GM12873 (cell line): ENCODE results near the gene OR2B2.
A peak's percentile ranks its signal among the peaks of the same experiment; 100 is the strongest.

ENCODE experiments used
- CTCF ChIP-seq: IDR thresholded peaks from 2 replicates; pipeline ENCODE4 v1.5.1; 2012; ENCODE audit warnings: low read depth, mild to moderate bottlenecking, moderate library complexity, low read length, control low read depth; ENCODE audit not compliant: insufficient read depth; ENCODE audit errors: missing control alignments

OR2B2 gene

DNA sequence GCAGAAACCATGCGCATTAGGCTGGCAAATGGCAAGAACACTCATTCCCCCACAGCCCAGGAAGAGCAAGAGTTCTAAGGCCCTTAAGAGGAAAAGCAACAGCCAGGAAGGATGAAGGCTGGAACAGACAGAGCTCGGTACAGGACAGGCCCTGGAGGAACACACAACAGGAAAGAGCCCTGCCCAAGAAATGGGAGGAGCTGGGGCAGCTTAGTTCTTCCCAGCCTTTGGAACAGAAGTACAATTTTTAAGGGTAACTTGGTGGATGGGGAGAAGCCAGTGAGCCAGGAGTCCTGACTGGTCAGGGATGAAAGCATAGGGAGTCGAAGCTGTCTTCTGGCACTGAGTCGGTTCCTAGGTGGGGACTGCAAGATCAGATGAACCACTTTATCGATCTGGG, 32.4 kb downstream of the OR2B2 start:
- no peak for TF ChIP-seq CTCF

GRCh38 chr6:27874016-27874415, 38.2 kb downstream of the OR2B2 start:
- no peak for TF ChIP-seq CTCF

- no peak for TF ChIP-seq CTCF
These were observed 38.9 kb downstream of the OR2B2 start for GRCh38 chr6:27873021-27873940.

DNA sequence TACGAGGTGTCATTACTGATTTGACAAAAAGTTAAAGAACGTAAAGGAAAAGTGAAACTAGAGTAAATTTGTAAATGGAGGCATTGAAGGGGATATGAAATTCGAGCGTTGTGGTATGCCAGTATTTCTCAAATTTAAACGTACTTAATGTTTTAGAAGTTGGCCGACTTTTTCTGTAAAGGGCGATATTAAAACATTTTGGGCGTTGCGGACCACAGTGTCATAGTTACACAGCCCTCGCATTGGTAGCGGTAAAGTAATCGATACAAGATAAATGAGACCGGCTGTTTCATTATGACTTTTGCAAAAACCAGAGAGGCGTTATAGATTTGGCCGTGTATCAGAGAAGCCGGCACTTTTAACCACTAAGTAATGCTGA, 39.6 kb downstream of the OR2B2 start:
- TF ChIP-seq CTCF, result no peak

DNA sequence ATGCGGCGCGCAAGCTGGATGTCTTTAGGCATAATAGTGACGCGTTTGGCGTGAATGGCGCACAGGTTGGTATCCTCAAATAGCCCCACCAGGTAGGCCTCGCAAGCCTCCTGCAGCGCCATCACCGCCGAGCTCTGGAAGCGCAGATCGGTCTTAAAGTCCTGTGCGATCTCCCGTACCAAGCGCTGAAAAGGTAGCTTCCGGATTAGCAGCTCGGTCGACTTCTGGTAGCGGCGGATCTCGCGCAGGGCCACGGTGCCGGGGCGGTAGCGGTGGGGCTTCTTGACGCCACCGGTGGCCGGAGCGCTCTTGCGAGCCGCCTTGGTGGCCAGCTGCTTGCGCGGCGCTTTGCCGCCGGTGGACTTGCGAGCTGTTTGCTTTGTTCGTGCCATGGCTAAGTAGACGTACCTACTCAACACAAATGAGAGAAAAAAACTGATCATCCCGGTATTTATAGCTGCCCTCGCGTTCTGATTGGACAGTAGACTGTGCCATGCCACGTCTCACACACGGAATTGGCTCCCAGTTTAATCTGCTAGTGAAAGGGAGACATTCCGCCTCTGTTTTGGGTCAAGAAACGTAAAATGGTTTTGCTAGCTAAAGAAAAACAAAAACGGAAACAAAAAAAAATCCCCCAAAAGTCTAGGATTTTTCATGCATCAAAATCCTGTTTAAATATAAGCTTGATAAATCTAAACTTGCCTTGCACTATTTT, 40.1 kb downstream of the OR2B2 start:
- TF ChIP-seq CTCF, result peak; percentile 54

DNA sequence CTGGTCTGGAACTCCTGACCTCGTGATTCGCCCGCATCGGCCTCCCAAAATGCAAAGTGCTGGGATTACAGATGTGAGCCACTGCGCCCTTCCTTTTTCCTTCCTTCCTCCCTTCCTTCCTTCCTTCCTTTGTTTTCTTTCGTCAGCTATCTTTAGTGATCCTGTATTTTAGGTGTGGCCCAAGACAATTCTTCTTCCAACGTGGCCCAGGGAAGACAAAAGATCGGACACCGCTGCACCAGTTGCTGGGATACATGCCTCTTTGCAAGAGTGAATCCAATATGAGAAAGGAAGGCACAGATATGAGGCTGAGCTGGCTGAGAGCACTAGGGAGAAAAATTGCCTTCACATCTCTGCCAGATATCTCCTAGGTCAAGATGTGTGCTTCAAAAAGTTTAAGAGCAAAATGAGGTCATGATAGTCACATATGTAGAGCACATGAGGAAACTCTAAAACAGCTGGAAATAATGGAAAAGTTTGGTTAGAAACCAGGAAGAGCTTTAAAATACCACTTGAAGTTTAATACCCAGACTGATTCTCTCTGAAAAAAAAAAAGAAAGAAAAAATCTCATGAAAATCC, 41.8 kb downstream of the OR2B2 start:
- no peak for TF ChIP-seq CTCF

GRCh38 chr6:27868311-27868710, 43.9 kb downstream of the OR2B2 start:
- no peak for TF ChIP-seq CTCF
